Activated T-helper 17 cell treated with anti-CD3 and anti-CD28 coated beads, Interleukin-2, amount 50 U/mL, for 72 hours (primary cell): ENCODE data around the gene PRICKLE2. TPM values are rescaled to one million over a fixed set of nuclear protein-coding genes. Genes with fewer than 3 reads are reported as not detected.

Experiments used
- ATAC-seq: fragments of 150-1000 bp; cut with Tn5 transposase; replicated peaks from 2 replicates; pipeline ENCODE4 v1.10.0; 2021; ENCODE audit warnings: mild to moderate bottlenecking, moderate library complexity
- H3K27ac Mint-ChIP-seq: one replicate; pipeline ENCODE4 v1.8.0; 2022; ENCODE audit warnings: mixed read lengths
- H3K27me3 Mint-ChIP-seq: one replicate; pipeline ENCODE4 v1.8.0; 2022; ENCODE audit warnings: mixed read lengths
- H3K36me3 Mint-ChIP-seq: one replicate; pipeline ENCODE4 v1.8.0; 2022; ENCODE audit warnings: low read depth, mild to moderate bottlenecking, mixed read lengths
- H3K4me1 Mint-ChIP-seq: one replicate; pipeline ENCODE4 v1.8.0; 2022; ENCODE audit warnings: mixed read lengths
- H3K4me3 Mint-ChIP-seq: one replicate; pipeline ENCODE4 v1.8.0; 2022; ENCODE audit warnings: mild to moderate bottlenecking, mixed read lengths
- H3K9me3 Mint-ChIP-seq: one replicate; pipeline ENCODE4 v1.8.0; 2022; ENCODE audit warnings: mixed read lengths
- total RNA-seq, 2 donors: library from RNA; stranded (reverse); gene quantifications; one replicate each; pipeline ENCODE4 v1.2.3, GENCODE V29; 2022

The PRICKLE2 gene
- total RNA-seq, 2 donors from 2014 or later = not detected

GRCh38 chr3:64079369-64080150 lies 145.7 kb downstream of the PRICKLE2 start:
- Mint-ChIP-seq H3K9me3 (no peaks in the 10 kb centered on the region), H3K4me3 (no peak overlapping the region), H3K4me1 (no peaks in the 10 kb centered on the region), H3K27ac (no peak overlapping the region), H3K36me3 (no peaks in the 10 kb centered on the region), H3K27me3 (peaks cover 32% of the 10 kb centered on the region)
- no peak for ATAC-seq

DNA sequence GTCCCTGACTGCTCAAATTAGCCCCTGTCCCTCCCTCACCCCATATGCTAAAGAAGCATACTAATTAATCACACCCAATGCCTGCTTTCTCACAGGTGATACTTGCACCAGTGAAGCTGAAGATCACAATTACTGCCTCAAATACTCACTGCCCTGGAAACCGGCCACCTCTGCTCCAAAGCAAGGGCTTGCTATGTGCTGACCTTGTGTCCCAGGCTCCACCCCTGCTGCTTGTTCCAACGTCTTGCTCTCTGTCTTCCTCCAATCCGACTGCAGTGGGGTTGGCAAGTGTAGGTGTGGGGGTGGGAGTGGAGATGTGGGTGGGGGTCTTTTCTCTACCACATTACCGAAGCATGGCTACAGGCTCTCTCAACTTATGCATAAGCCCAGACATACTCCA lies 146.3 kb downstream of the PRICKLE2 start:
- ATAC-seq = no peak
- no peak overlapping the region for H3K27ac Mint-ChIP-seq
- peaks cover 36% of the 10 kb centered on the region for H3K27me3 Mint-ChIP-seq
- no peaks in the 10 kb centered on the region for H3K9me3 Mint-ChIP-seq
- no peaks in the 10 kb centered on the region for H3K4me1 Mint-ChIP-seq
- H3K36me3 Mint-ChIP-seq = no peaks in the 10 kb centered on the region
- no peak overlapping the region for H3K4me3 Mint-ChIP-seq

DNA sequence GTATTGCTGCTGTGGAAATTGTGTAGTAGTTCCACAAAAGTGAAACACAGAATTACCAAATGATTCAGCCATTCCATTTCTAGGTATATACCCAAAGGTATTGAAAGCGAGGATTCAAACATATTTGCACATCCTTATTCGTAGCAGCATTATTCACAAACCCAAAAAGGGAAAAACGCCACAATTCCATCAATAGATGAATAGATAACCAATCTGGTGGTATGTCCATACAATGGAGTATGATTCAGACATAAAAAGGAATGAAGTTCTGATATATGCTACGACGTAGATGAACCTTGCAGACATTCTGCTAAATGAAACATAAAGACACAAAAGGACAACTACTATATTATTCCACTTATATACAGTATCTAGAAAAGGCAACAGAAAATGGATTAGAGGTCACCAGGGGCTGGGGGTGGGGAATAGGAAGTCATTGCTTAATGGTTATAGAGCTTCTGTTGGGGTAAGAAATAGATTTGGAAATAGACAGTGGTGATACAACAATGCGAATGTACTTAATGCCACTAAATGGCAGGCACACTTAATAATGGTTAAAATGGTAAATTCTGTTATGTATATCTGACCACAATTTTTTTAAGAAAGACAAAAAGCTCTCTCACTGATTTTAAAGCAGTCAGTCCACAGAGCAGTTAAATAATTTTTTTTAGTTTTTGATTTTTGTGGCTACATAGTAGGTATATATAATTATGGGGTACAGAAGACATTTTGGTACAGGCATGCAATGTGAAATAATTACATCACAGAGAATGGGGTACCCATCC lies 150.2 kb downstream of the PRICKLE2 start:
- no peak overlapping the region for H3K4me3 Mint-ChIP-seq
- no peaks in the 10 kb centered on the region for H3K4me1 Mint-ChIP-seq
- no peaks in the 10 kb centered on the region for H3K36me3 Mint-ChIP-seq
- H3K27me3 Mint-ChIP-seq = peaks cover 58% of the 10 kb centered on the region
- no peak for ATAC-seq
- no peak overlapping the region for H3K27ac Mint-ChIP-seq
- no peaks in the 10 kb centered on the region for H3K9me3 Mint-ChIP-seq

DNA sequence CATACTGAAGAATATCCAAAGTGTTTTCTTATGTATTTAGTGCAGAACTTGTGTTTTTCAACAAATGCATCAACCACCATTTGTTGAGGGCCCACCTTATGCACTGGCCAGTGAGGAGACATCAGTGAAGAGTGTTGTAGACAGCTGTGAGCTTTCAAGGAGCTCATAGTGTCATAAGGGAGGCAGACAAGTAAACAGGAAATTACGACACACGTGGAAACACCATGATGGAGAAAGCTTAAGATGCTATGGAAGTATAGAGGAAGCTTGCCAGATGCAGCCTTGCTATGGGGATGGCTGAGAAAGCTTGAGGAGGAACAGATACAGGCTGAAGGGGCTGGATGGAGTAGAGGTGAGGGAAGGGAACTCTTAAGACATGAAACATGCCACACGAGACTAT lies 151.2 kb downstream of the PRICKLE2 start:
- Mint-ChIP-seq H3K36me3 (no peaks in the 10 kb centered on the region), H3K27me3 (peaks cover 64% of the 10 kb centered on the region), H3K4me3 (no peak overlapping the region), H3K27ac (no peak overlapping the region), H3K4me1 (no peaks in the 10 kb centered on the region), H3K9me3 (no peaks in the 10 kb centered on the region)
- ATAC-seq = no peak

- no peak overlapping the region for H3K4me3 Mint-ChIP-seq
- ATAC-seq = no peak
- no peaks in the 10 kb centered on the region for H3K36me3 Mint-ChIP-seq
- H3K27ac Mint-ChIP-seq = no peak overlapping the region
- H3K27me3 Mint-ChIP-seq = peaks cover 63% of the 10 kb centered on the region
- no peaks in the 10 kb centered on the region for H3K4me1 Mint-ChIP-seq
- no peaks in the 10 kb centered on the region for H3K9me3 Mint-ChIP-seq
Measured at GRCh38 chr3:64073158-64073761, 152.0 kb downstream of the PRICKLE2 start.

- no peak overlapping the region for H3K4me3 Mint-ChIP-seq
- no peaks in the 10 kb centered on the region for H3K9me3 Mint-ChIP-seq
- no peak for ATAC-seq
Measured at GRCh38 chr3:64072126-64072525, 153.1 kb downstream of the PRICKLE2 start.

GRCh38 chr3:64070704-64071103 lies 154.6 kb downstream of the PRICKLE2 start:
- no peaks in the 10 kb centered on the region for H3K9me3 Mint-ChIP-seq
- no peaks in the 10 kb centered on the region for H3K4me1 Mint-ChIP-seq
- H3K36me3 Mint-ChIP-seq = no peaks in the 10 kb centered on the region
- peaks cover 63% of the 10 kb centered on the region for H3K27me3 Mint-ChIP-seq
- H3K27ac Mint-ChIP-seq = no peak overlapping the region
- no peak overlapping the region for H3K4me3 Mint-ChIP-seq
- ATAC-seq = no peak

More at GRCh38 chr3:64072126-64072525, 153.1 kb downstream of the PRICKLE2 start:
- Mint-ChIP-seq H3K36me3 (no peaks in the 10 kb centered on the region), H3K4me1 (no peaks in the 10 kb centered on the region), H3K27ac (no peak overlapping the region), H3K27me3 (peaks cover 62% of the 10 kb centered on the region)

GRCh38 chr3:64067506-64068346 lies 157.5 kb downstream of the PRICKLE2 start:
- Mint-ChIP-seq H3K27me3 (peaks cover 60% of the 10 kb centered on the region), H3K27ac (no peak overlapping the region), H3K4me3 (no peak overlapping the region), H3K9me3 (no peaks in the 10 kb centered on the region), H3K4me1 (no peaks in the 10 kb centered on the region), H3K36me3 (no peaks in the 10 kb centered on the region)
- no peak for ATAC-seq

GRCh38 chr3:64064804-64065203 lies 160.5 kb downstream of the PRICKLE2 start:
- no peak overlapping the region for H3K27ac Mint-ChIP-seq
- no peaks in the 10 kb centered on the region for H3K9me3 Mint-ChIP-seq
- no peaks in the 10 kb centered on the region for H3K36me3 Mint-ChIP-seq
- no peaks in the 10 kb centered on the region for H3K4me1 Mint-ChIP-seq
- H3K4me3 Mint-ChIP-seq = no peak overlapping the region
- H3K27me3 Mint-ChIP-seq = peaks cover 49% of the 10 kb centered on the region
- ATAC-seq = no peak

DNA sequence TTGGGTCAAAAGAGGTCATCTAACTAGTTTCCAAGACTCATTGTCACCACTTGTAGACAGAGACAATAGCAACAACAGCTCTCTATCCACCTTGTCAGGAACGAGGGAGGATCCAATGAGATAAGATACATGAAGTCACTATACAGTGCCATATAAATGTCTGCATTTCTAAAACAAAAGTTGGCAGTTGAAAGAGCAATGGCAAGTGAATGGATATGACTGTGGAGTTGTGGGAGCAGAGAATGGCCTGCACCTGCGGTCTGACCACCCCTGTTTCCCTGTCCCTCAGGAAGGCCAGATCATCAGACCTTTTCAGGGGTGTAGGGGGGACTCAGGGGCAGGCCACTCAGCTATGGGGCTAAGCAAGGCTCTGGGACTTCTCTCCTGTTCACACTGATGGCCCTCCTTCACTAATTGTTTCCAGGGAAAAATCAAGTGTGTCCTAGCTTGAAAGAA lies 161.3 kb downstream of the PRICKLE2 start:
- ATAC-seq = no peak
- no peak overlapping the region for H3K27ac Mint-ChIP-seq
- H3K9me3 Mint-ChIP-seq = no peaks in the 10 kb centered on the region
- H3K36me3 Mint-ChIP-seq = no peaks in the 10 kb centered on the region
- no peak overlapping the region for H3K4me3 Mint-ChIP-seq
- H3K27me3 Mint-ChIP-seq = peaks cover 48% of the 10 kb centered on the region
- no peaks in the 10 kb centered on the region for H3K4me1 Mint-ChIP-seq

GRCh38 chr3:64063207-64063982 lies 161.9 kb downstream of the PRICKLE2 start:
- H3K9me3 Mint-ChIP-seq = no peaks in the 10 kb centered on the region
- no peak overlapping the region for H3K27ac Mint-ChIP-seq
- H3K4me1 Mint-ChIP-seq = no peaks in the 10 kb centered on the region
- peaks cover 47% of the 10 kb centered on the region for H3K27me3 Mint-ChIP-seq
- H3K4me3 Mint-ChIP-seq = no peak overlapping the region
- no peaks in the 10 kb centered on the region for H3K36me3 Mint-ChIP-seq
- ATAC-seq = no peak

DNA sequence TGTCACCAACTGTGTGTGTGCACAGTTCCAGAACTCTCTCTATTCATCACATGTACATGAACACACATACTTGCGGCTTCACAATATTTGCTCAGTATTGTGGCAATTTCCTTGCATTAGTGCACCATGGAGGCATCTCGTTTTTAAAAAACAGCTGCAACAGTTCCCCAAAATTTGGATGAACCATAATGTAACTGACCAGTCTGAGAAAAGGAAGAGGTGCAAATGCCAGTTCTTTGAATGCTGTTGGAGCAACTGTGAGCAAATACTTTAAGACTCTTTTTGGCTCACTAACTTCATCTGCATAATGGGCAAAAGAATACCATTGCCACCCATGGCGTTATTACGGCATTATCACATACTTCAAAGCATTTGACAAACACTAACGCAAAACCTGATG lies 163.6 kb downstream of the PRICKLE2 start:
- Mint-ChIP-seq H3K36me3 (no peaks in the 10 kb centered on the region), H3K9me3 (no peaks in the 10 kb centered on the region), H3K4me3 (no peak overlapping the region)

DNA sequence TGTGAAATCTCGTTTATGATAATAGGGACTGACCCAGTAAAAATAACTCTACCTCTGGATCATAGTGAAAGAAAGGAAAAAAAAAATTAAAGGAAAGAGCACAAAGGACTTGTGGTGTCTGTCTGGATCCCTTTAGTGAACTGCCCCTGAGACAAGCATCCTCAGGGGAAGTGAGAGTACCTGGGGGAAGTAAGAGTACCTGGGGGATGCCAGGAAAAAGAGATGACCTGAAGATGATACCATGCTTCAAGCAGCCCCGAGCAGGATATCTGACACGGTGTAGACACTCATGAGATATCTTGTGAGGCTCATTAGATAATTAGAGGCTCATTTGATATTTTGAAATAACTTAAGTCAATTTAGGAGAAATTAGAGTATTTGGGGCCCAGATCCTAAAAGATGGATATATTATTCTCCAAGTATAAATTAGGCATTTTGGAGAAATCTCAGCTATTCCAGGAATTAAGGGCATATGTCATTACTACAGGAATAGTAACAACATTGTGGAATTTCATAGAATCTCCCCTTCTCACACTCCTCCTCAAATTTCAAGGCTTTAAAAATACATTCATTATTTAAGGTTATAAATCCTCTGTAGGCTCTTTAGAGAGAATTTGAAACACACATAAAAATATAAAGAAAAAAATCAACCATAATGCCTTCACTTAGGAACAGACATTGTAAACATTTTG lies 165.6 kb downstream of the PRICKLE2 start:
- no peak overlapping the region for H3K4me3 Mint-ChIP-seq
- no peak overlapping the region for H3K27ac Mint-ChIP-seq
- H3K9me3 Mint-ChIP-seq = no peaks in the 10 kb centered on the region
- H3K36me3 Mint-ChIP-seq = no peaks in the 10 kb centered on the region
- H3K27me3 Mint-ChIP-seq = peaks cover 51% of the 10 kb centered on the region
- ATAC-seq = no peak
- no peaks in the 10 kb centered on the region for H3K4me1 Mint-ChIP-seq

More for the DNA sequence above, 163.6 kb downstream of the PRICKLE2 start:
- Mint-ChIP-seq H3K27ac (no peak overlapping the region), H3K4me1 (no peaks in the 10 kb centered on the region), H3K27me3 (peaks cover 52% of the 10 kb centered on the region)
- ATAC-seq = no peak
